K562 (cell line): ENCODE data around the gene ZSCAN21. TPM values are rescaled to one million over a fixed set of nuclear protein-coding genes. Genes with fewer than 3 reads are reported as not detected.

Experiments used
- ATAC-seq: fragments of 200-7000 bp; cut with Tn5 transposase; 3 replicates; pipeline ENCODE4 v1.9.1; 2020; ENCODE audit warnings: moderate library complexity
- BruUV-seq: library from RNA; stranded (reverse); fragments of 400-500 nt; replicated peaks from 2 replicates; lab custom pipeline; 2021; lab: Mats Ljungman, UMichigan
- CTCF ChIA-PET: fragments of 300-600 bp; formaldehyde crosslinking; extraction: SDS; loops from one replicate; lab custom pipeline; 2021; ENCODE audit warnings: low intra/inter-chr PET ratio; lab: Yijun Ruan, JAX
- POLR2A ChIA-PET: fragments of 300-600, 350-650 bp; sonication (Branson Sonifier 250); formaldehyde crosslinking; extraction: SDS; loops from one replicate; lab custom pipeline; 2021; ENCODE audit warnings: antibody characterized with exemption, inconsistent platforms; lab: Yijun Ruan, JAX
- DNase-seq, 4 experiments: peaks; one replicate each; pipeline versions ENCODE4 v3.0.0 to v3.0.0-alpha.2; 2011 to 2018; ENCODE audit warnings: low spot score in 3 of 4, mixed read lengths in 3 of 4; ENCODE audit errors: extremely low read depth in 1 of 4
- FAIRE-seq: peaks from 2 replicates; lab custom pipeline; 2011; peaks lifted over from hg19 to GRCh38; lab: Jason Lieb, UNC
- H2AFZ ChIP-seq: 2 replicates; pipeline ENCODE4 v1.6.0; 2011; ENCODE audit warnings: low read depth, low read length, control low read depth, inconsistent platforms
- H3K27ac ChIP-seq: fragments of 200-600 bp; 3 replicates; pipeline ENCODE4 v1.8.0; 2011; ENCODE audit warnings: low read depth, mild to moderate bottlenecking, control low read depth, inconsistent platforms, low read length, moderate library complexity, mixed read lengths; ENCODE audit errors: extremely low read depth
- H3K27me3 ChIP-seq, 2 experiments: fragments of 300-600 bp in 1 of 2; 2 replicates in 1 of 2; 3 replicates in 1 of 2; pipeline versions ENCODE4 v1.6.0 to v1.8.0; 2011; ENCODE audit warnings: inconsistent platforms in 2 of 2, low read length in 2 of 2, mild to moderate bottlenecking in 1 of 2, mixed read lengths in 1 of 2, moderate library complexity in 1 of 2; ENCODE audit not compliant: control insufficient read depth in 2 of 2, insufficient read depth in 2 of 2
- H3K36me3 ChIP-seq: fragments of 300-600 bp; 3 replicates; pipeline ENCODE4 v1.8.0; 2011; ENCODE audit warnings: mild to moderate bottlenecking, low read length, inconsistent platforms; ENCODE audit not compliant: control insufficient read depth, insufficient read depth
- H3K4me1 ChIP-seq, 2 experiments: fragments of 200-600 bp in 1 of 2; replicated peaks in 1 of 2; 2 replicates in 1 of 2; 3 replicates in 1 of 2; pipeline versions ENCODE4 v1.5.1 to v1.8.0; 2011; ENCODE audit warnings: inconsistent platforms in 2 of 2, low read length in 2 of 2, mild to moderate bottlenecking in 1 of 2, mixed read lengths in 1 of 2, moderate library complexity in 1 of 2; ENCODE audit not compliant: control insufficient read depth in 2 of 2, insufficient read depth in 2 of 2
- H3K4me2 ChIP-seq: 2 replicates; pipeline ENCODE4 v1.6.1; 2011; ENCODE audit warnings: low read length, control low read depth, inconsistent platforms, mixed read lengths; ENCODE audit not compliant: insufficient read depth
- H3K4me3 ChIP-seq: fragments of 200-600 bp; sonication (generic), shearing (Covaris generic); 2 replicates; pipeline ENCODE4 v1.5.1; 2016; ENCODE audit warnings: control low read depth, inconsistent platforms
- H3K79me2 ChIP-seq: fragments of 200-600 bp; 3 replicates; pipeline ENCODE4 v1.8.0; 2011; ENCODE audit warnings: low read length, inconsistent platforms; ENCODE audit not compliant: control insufficient read depth, insufficient read depth
- H3K9ac ChIP-seq, 2 experiments: 2 replicates each; pipeline versions ENCODE4 v1.6.0 to v1.6.1; 2011; ENCODE audit warnings: low read depth in 2 of 2, low read length in 2 of 2, control low read depth in 1 of 2, inconsistent platforms in 1 of 2, mild to moderate bottlenecking in 1 of 2, mixed read lengths in 1 of 2; ENCODE audit not compliant: insufficient read depth in 1 of 2
- H3K9me1 ChIP-seq: one replicate; pipeline ENCODE4 v1.6.0; 2011; ENCODE audit warnings: inconsistent platforms, mild to moderate bottlenecking, low read length, moderate library complexity; ENCODE audit not compliant: control insufficient read depth, insufficient read depth
- H3K9me3 ChIP-seq: replicated peaks from 2 replicates; pipeline ENCODE4 v1.5.1; 2011; ENCODE audit warnings: low read depth, low read length, inconsistent platforms; ENCODE audit not compliant: control insufficient read depth, insufficient read depth
- H4K20me1 ChIP-seq: replicated peaks from 2 replicates; pipeline ENCODE4 v1.6.1; 2011; ENCODE audit warnings: low read length, inconsistent platforms, mixed read lengths; ENCODE audit not compliant: control insufficient read depth, insufficient read depth
- ARNT ChIP-seq, 2 experiments: fragments of 450-650 bp; IDR thresholded peaks; 2 replicates each; pipeline ENCODE4 v1.6.1; 2016; ENCODE audit warnings: mild to moderate bottlenecking in 1 of 2
- E2F8 ChIP-seq: fragments of 450-650 bp; IDR thresholded peaks from 2 replicates; pipeline ENCODE4 v1.7.1; 2018; ENCODE audit warnings: mild to moderate bottlenecking, low read depth; ENCODE audit not compliant: partially characterized antibody
- ESRRA ChIP-seq: fragments of 450-650 bp; IDR thresholded peaks from 2 replicates; pipeline ENCODE4 v1.6.1; 2014; ENCODE audit warnings: low read depth, mild to moderate bottlenecking, moderate library complexity, borderline replicate concordance
- EZH2 ChIP-seq: IDR thresholded peaks from 2 replicates; pipeline ENCODE4 v1.6.1; 2012; ENCODE audit warnings: low read depth, mild to moderate bottlenecking, inconsistent platforms, low read length, borderline replicate concordance
- FOXO4 ChIP-seq: fragments of 450-650 bp; formaldehyde crosslinking; IDR thresholded peaks from 2 replicates; pipeline ENCODE4 v1.4.0; 2020; ENCODE audit warnings: mild to moderate bottlenecking, moderate library complexity
- HMG20A ChIP-seq: fragments of 450-650 bp; formaldehyde crosslinking; conservative IDR thresholded peaks from 2 replicates; pipeline ENCODE4 v1.4.0; 2020; ENCODE audit warnings: mild to moderate bottlenecking, mixed read lengths
- HOMEZ ChIP-seq: fragments of 250-450 bp; sonication (Bioruptor Pico); IDR thresholded peaks from 2 replicates; pipeline ENCODE4 v1.4.0; 2020; ENCODE audit warnings: mild to moderate bottlenecking, moderate library complexity
- KLF13 ChIP-seq: fragments of 450-650 bp; IDR thresholded peaks from 2 replicates; pipeline ENCODE4 v1.6.1; 2016; ENCODE audit warnings: missing genetic modification characterization, low read depth, mild to moderate bottlenecking, missing compliant biosample characterization, moderate library complexity, borderline replicate concordance
- PHF21A ChIP-seq: fragments of 450-650 bp; IDR thresholded peaks from 2 replicates; pipeline ENCODE4 v1.6.1; 2017; ENCODE audit warnings: low read depth, borderline replicate concordance
- VEZF1 ChIP-seq: fragments of 200-800 bp; sonication (Bioruptor generic); IDR thresholded peaks from 2 replicates; pipeline ENCODE4 v1.6.1; 2017; ENCODE audit warnings: missing genetic modification characterization, missing compliant biosample characterization
- ZNF121 ChIP-seq: sonication (generic); formaldehyde crosslinking; conservative IDR thresholded peaks from 2 replicates; pipeline ENCODE4 v1.8.0; 2022; ENCODE audit warnings: missing genetic modification reagents
- ZNF707 ChIP-seq: fragments of 250-450 bp; sonication (Bioruptor Pico); conservative IDR thresholded peaks from 2 replicates; pipeline ENCODE4 v1.8.0; 2022; ENCODE audit warnings: inconsistent platforms, mild to moderate bottlenecking, moderate library complexity
- ZSCAN32 ChIP-seq: fragments of 450-650 bp; formaldehyde crosslinking; IDR thresholded peaks from 2 replicates; pipeline ENCODE4 v1.4.0; 2020; ENCODE audit warnings: mild to moderate bottlenecking, moderate library complexity
- whole genome bisulfite sequencing: fragments of 100-300 bp; shearing (Covaris generic); methylation state at CpG from one replicate; pipeline ENCODE4 v1.1.6; 2016; ENCODE audit warnings: low coverage, mixed read lengths; ENCODE audit not compliant: insufficient coverage; ENCODE audit errors: missing lambda C conversion rate; 5-methylcytosine and 5-hydroxymethylcytosine counted together
- in situ Hi-C: fragments of 300-500 bp; cut with MboI; formaldehyde crosslinking; loops from 4 replicates; pipeline ENCODE4 v1.15.0; 2018; ENCODE audit warnings: inconsistent platforms, mixed read lengths
- intact Hi-C: fragments of 100-400 bp; cut with micrococcal nuclease; formaldehyde crosslinking; loops from 2 replicates; pipeline ENCODE4 v1.14.2; 2022
- polyA plus RNA-seq, 8 experiments: library from polyadenylated mRNA; depleted of rRNA in 4 of 8; stranded (reverse) in 5 of 8; unstranded in 3 of 8; fragments of >200 nt; fragmentation: Nextera tagmentation in 2 of 8; fragmentation: Illumina TruSeq in 1 of 8; extraction: Ambion mirVana in 2 of 8; extraction: Trizol in 1 of 8; gene quantifications; 2 replicates each; pipeline versions ENCODE4 v1.2.1 to v1.2.3, GENCODE V29; 2011 to 2014; ENCODE audit warnings: inconsistent platforms in 1 of 8, missing spikeins in 1 of 8
- total RNA-seq, 7 experiments: library from RNA; depleted of rRNA in 6 of 7; stranded (reverse); fragments of >200 nt in 6 of 7; fragmentation: Illumina TruSeq in 2 of 7; extraction: Trizol in 2 of 7; gene quantifications; 2 replicates each; pipeline versions ENCODE4 v1.2.1 to v1.2.3, GENCODE V29; 2011 to 2021; ENCODE audit warnings: low replicate concordance in 1 of 7

ZSCAN21 gene
- total and polyA plus RNA-seq, 9 of the 15 experiments (the other 6 are each of a cell fraction or from before 2014, with no cell fraction given) = 5.9 to 15.5 (median 13.2) TPM

- H3K9ac ChIP-seq = no peak overlapping the region
- TF ChIP-seq PHF21A (no peak), HOMEZ (no peak), VEZF1 (CRISPR knock-in tag) (no peak), KLF13 (no peak), E2F8 (no peak), ARNT (IDR thresholded peaks at IDR 0.05) (no peak), HMG20A (no peak), ESRRA (no peak), ZNF121 (CRISPR knock-in tag) (no peak), ZSCAN32 (no peak), FOXO4 (no peak), EZH2 (no peak), ZNF707 (CRISPR knock-in tag) (no peak)
Observed at GRCh38 chr7:100074841-100075240, 25.3 kb downstream of the ZSCAN21 start.

More at GRCh38 chr7:100074841-100075240, 25.3 kb downstream of the ZSCAN21 start:
- no peak overlapping the region for H3K4me2 ChIP-seq
- H4K20me1 ChIP-seq = no peaks in the 10 kb centered on the region
- CTCF ChIA-PET = no interaction called here
- ATAC-seq (no peak), FAIRE-seq (no peak), DNase-seq (no peak)
- no peak overlapping the region for H3K27ac ChIP-seq
- no TSS peak for BruUV-seq
- H3K36me3 ChIP-seq = peaks cover 98% of the 10 kb centered on the region
- in situ Hi-C loops = no loop called here
- H3K9me3 ChIP-seq = peaks cover 55% of the 10 kb centered on the region
- H2AFZ ChIP-seq = no peak overlapping the region
- no peaks in the 10 kb centered on the region for H3K27me3 ChIP-seq
- no peak overlapping the region for H3K4me3 ChIP-seq
- peaks cover 4% of the 10 kb centered on the region for H3K9me1 ChIP-seq
- intact Hi-C loops = no loop called here
- 94% methylated on average over 7 of the region's 7 CpGs for WGBS
- peaks cover 0 to 2% of the 10 kb centered on the region in 2 experiments; a peak in 2 of 5 replicates for H3K4me1 ChIP-seq
- peaks cover 32% of the 10 kb centered on the region for H3K79me2 ChIP-seq
- POLR2A ChIA-PET = interaction anchor here (0.8 to 5.3 kb wide), 4 partner anchors 8 to 14 kb away, joined by 3 to 32 read pairs (median 6); partner anchors contain the start of gene COPS6
